IPS-18a (cell line): ENCODE results near the gene ZFP36L2.

Source experiments
- H3K27ac ChIP-seq: one replicate; pipeline ENCODE4 v1.5.1; 2013; ENCODE audit warnings: low read length
- H3K27me3 ChIP-seq: one replicate; pipeline ENCODE4 v1.6.1; 2013; ENCODE audit warnings: mild to moderate bottlenecking, low read length; ENCODE audit not compliant: control insufficient read depth, insufficient read depth
- H3K36me3 ChIP-seq: one replicate; pipeline ENCODE4 v1.6.1; 2013; ENCODE audit warnings: low read depth, low read length; ENCODE audit not compliant: control insufficient read depth
- H3K4me1 ChIP-seq: one replicate; pipeline ENCODE4 v1.6.1; 2013; ENCODE audit warnings: low read depth, low read length; ENCODE audit not compliant: control insufficient read depth
- H3K4me3 ChIP-seq: one replicate; pipeline ENCODE4 v1.5.1; 2013; ENCODE audit warnings: low read length
- H3K9ac ChIP-seq: one replicate; pipeline ENCODE4 v1.6.1; 2013; ENCODE audit warnings: mild to moderate bottlenecking, low read length, moderate library complexity
- H3K9me3 ChIP-seq: one replicate; pipeline ENCODE4 v1.6.1; 2013; ENCODE audit warnings: low read depth, low read length; ENCODE audit not compliant: control insufficient read depth

ZFP36L2 gene

DNA sequence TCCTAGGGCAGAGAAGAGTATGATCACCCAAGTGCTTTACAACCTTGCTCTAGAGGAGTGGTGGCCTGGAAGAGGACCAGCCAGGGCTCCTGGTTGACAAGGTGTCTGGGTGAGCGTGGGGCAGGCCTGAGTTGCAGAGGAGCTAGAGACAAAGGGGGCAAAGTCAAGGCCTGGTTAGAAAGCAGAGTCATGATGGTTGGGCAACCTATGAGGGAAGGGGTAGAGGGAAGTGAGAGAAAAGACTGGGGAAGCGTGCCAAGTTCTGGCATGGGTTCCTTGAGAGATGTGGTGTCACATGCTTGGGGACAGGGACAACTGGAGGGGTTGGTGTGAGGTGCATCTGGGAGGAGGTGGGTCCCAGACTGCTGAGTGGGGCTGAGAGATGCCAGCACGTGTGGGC lies 13.5 kb downstream of the ZFP36L2 start:
- Histone ChIP-seq H3K9ac (no peak overlapping the region), H3K4me1 (peaks cover 11% of the 10 kb centered on the region), H3K27me3 (no peaks in the 10 kb centered on the region), H3K4me3 (no peak overlapping the region), H3K27ac (no peak overlapping the region), H3K36me3 (no peaks in the 10 kb centered on the region), H3K9me3 (no peaks in the 10 kb centered on the region)

DNA sequence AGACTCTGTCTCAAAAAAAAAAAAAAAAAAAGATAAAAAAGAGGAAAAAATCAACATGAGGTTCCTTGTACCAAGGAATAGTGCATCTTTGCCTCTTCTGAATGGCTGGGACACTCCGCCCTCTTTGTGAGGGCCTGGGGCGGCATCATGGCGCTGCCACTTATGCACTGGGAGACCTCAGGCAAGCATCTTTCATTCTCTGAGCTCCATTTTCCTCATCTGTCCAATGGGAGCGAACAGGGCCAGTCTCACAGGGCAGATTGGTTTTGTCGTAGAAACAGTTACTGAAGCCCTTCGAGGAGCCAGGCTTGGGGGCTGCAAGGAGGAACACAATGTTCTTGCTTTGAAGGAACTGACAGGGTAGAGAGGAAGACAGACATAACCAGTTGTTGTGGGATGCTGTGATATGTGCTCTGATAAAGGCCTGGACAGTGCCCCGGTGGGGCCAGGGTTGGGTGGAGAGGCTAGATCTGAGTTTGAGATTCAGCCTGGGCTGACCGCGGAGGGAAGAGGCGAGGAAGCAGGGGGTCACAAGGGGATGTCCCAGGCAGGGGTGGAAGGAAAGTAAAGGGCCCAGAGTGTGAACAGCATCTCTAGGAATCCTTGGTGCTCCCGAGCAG lies 14.1 kb downstream of the ZFP36L2 start:
- no peaks in the 10 kb centered on the region for H3K27me3 ChIP-seq
- no peaks in the 10 kb centered on the region for H3K36me3 ChIP-seq
- H3K4me1 ChIP-seq = peaks cover 6% of the 10 kb centered on the region
- no peak overlapping the region for H3K27ac ChIP-seq
- no peak overlapping the region for H3K9ac ChIP-seq
- no peak overlapping the region for H3K4me3 ChIP-seq
- no peaks in the 10 kb centered on the region for H3K9me3 ChIP-seq

DNA sequence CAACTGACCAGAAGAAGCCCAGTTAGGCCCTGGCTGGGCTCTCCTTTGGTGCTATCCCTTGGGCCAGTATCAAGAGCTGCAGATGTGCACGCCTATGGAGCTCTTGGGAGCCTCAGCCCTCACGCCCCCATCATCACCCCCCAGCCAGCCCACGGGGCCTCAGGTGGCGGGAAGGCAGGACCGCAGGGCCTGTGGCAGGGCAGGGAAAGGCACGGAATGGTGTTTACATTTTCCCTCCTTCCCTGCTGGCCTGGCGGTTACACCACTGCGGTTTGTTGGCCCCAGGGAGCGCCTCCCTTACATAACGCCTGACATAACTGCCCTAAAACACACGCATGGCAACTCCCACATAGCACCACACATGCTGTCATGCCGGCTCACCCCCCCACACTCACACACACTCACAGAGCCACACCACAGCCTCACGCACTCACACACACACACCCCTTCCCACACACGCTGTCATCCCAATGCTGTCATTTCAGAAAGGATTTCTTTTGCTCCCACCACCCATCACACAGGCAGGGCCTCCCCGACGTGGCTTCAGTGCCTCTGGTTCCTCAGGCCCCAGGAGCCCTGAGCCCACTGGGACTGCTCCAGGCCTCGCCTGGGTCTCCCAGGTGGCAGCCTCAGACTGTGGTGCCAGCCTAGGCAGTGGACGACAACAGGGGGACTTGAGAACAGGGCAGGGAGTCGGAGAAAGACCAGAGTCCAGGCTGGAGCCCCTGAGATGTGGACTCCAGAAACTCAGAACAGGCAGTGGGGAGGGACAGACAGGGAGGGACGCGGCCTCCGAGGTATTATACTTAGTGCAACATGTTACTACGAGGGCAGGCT lies 15.7 kb downstream of the ZFP36L2 start:
- no peaks in the 10 kb centered on the region for H3K9me3 ChIP-seq
- H3K4me1 ChIP-seq = peaks cover under 1% of the 10 kb centered on the region
- H3K27ac ChIP-seq = no peak overlapping the region
- no peak overlapping the region for H3K9ac ChIP-seq
- H3K27me3 ChIP-seq = no peaks in the 10 kb centered on the region
- H3K4me3 ChIP-seq = no peak overlapping the region
- no peaks in the 10 kb centered on the region for H3K36me3 ChIP-seq

DNA sequence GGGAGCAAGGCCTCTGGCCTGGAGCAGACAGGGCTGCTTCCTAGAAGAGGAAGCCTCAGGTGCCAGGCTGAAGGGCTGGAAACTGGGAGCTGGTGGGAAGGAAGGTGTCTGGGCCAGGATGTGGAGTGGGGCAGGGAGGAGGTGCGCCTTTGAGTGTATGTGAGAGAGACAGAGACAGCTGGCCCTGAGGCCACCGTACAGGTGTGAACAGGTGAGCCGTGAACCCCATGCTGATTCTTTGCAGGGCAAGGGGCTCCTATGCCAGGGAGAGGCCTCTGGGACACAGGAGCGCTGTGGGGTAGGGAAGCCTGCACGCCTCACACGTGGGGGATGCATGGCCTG lies 16.3 kb downstream of the ZFP36L2 start:
- no peaks in the 10 kb centered on the region for H3K4me1 ChIP-seq
- no peak overlapping the region for H3K4me3 ChIP-seq
- H3K27ac ChIP-seq = no peak overlapping the region

DNA sequence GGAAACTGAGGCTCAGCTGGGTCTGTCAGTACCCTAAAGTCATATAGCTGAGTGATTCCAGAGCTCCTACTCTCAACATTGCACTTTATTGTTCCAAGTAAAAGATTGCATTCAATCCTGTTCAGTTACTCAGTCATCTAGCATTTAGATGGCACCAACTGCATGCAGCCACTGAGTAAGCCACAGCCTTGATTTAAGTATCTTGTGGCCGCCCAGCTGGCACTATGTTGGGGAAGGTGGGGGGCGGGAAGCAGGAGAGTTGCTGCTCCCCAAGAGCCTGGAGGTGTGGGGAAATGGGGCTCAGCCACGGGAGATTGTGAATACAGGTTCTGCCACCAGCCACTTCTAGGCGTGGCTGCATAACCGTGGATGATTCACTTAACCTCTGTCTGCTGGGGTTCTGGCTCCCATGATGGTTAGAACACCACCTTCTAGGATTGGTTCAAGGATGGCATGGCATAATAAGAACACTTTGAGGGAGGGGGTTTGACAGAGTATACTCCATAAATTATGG lies 17.1 kb downstream of the ZFP36L2 start:
- H3K9me3 ChIP-seq = no peaks in the 10 kb centered on the region
- H3K4me3 ChIP-seq = no peak overlapping the region
- no peak overlapping the region for H3K9ac ChIP-seq
- H3K27me3 ChIP-seq = no peaks in the 10 kb centered on the region
- H3K36me3 ChIP-seq = no peaks in the 10 kb centered on the region
- no peaks in the 10 kb centered on the region for H3K4me1 ChIP-seq
- no peak overlapping the region for H3K27ac ChIP-seq

More for the DNA sequence above, 16.3 kb downstream of the ZFP36L2 start:
- Histone ChIP-seq H3K9ac (no peak overlapping the region), H3K9me3 (no peaks in the 10 kb centered on the region), H3K27me3 (no peaks in the 10 kb centered on the region), H3K36me3 (no peaks in the 10 kb centered on the region)

DNA sequence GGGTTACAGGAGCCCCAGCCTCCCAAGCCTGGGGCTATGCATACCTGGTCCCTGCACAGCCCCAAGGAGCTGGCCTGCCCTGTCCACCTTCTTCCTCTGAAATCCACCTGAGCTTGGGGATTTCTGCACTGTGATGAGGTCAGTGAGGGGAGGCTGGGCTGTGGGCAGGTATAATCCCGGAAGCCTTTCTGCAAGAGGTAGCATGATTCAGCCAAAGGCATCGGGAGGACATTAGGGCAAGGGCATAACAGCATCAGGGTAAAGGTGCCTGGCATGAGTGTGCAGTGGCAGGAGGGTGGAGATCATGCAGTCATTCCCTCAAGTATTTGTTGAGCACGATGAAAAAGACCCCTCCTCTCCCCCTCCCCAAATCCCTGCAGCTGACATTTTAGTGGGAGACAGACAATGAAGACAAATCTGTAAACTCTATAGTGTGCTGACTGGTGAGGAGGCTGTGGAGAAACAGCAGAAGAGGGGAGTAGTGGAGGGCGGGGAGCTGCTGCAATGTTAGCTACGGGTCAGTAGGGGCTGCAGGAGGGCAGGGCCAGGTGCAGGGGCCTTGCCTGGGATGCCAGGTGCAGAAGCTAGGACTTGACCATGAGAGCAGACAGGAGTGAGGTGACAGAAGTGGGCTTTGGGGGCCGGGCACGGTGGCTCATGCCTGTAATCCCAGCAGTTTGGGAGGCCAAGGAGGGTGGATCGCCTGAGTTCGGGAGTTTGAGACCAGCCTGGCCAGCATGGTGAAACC lies 18.7 kb downstream of the ZFP36L2 start:
- Histone ChIP-seq H3K27ac (no peak overlapping the region), H3K9ac (no peak overlapping the region), H3K9me3 (no peaks in the 10 kb centered on the region), H3K36me3 (no peaks in the 10 kb centered on the region), H3K4me1 (no peaks in the 10 kb centered on the region), H3K27me3 (no peaks in the 10 kb centered on the region), H3K4me3 (no peak overlapping the region)

DNA sequence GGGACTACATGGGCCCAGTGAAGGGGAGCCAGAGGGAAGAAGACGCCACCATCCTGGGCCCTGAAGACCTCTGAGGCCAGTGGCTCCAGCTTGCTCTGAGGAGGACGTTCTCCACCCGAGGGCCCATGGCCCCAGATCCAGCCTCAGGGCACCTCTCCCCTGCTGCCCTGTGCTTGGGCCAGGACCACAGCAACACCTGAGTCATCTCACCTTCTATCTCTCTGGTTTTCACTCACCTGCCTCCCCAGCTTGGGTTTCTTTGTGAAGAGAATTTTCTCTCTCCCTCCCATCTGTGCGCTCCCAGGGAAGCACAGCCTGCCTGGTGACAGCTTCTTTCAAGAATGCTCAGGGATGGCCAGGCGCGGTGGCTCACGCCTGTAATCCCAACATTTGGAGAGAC lies 19.8 kb downstream of the ZFP36L2 start:
- no peak overlapping the region for H3K9ac ChIP-seq
- H3K27ac ChIP-seq = no peak overlapping the region
- H3K4me1 ChIP-seq = no peaks in the 10 kb centered on the region
- no peaks in the 10 kb centered on the region for H3K9me3 ChIP-seq
- no peak overlapping the region for H3K4me3 ChIP-seq
- H3K27me3 ChIP-seq = no peaks in the 10 kb centered on the region
- no peaks in the 10 kb centered on the region for H3K36me3 ChIP-seq

DNA sequence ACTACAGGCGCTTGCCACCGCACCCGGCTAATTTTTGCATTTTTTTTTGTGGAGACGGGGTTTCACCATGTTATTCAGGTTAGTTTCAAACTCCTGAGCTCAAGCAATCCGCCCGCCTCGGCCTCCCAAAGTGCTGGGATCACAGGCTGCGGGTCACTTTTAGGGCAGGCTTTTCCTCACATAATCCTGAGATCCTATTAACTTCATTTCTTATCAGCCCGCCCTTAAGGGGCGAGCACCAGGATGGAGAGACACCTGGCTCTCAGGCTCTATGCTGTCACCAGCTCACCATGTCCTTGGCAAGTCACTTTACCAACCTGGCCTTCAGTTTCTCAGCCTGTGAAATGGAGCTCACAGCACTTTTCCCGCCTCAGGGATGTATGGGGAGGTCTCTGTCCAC lies 23.0 kb downstream of the ZFP36L2 start:
- no peak overlapping the region for H3K27ac ChIP-seq
- no peaks in the 10 kb centered on the region for H3K27me3 ChIP-seq
- no peaks in the 10 kb centered on the region for H3K9me3 ChIP-seq
- H3K4me1 ChIP-seq = peaks cover 7% of the 10 kb centered on the region
- no peak overlapping the region for H3K9ac ChIP-seq
- H3K4me3 ChIP-seq = no peak overlapping the region
- H3K36me3 ChIP-seq = no peaks in the 10 kb centered on the region

DNA sequence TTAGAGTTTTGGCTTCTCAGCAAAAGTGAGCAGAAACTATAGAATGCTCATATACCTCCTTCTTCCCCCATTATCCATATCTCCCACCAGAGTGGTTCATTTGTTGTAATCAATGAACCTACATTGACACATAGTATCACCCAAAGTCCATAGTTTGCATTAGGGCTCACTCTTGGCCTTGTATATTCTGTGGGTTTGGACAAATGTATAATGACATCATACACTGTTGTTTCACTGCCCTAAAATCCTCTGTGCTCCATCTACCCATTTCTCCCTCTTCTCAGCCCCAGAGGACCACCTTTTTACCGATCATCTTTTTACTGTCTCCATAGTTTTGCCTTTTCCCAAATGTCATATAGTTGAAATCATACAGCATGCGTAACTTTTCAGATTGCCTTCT lies 24.1 kb downstream of the ZFP36L2 start:
- H3K4me1 ChIP-seq = peaks cover 7% of the 10 kb centered on the region
- H3K9ac ChIP-seq = no peak overlapping the region
- H3K27me3 ChIP-seq = no peaks in the 10 kb centered on the region
- no peak overlapping the region for H3K4me3 ChIP-seq
- no peaks in the 10 kb centered on the region for H3K9me3 ChIP-seq
- H3K36me3 ChIP-seq = no peaks in the 10 kb centered on the region
- H3K27ac ChIP-seq = no peak overlapping the region

DNA sequence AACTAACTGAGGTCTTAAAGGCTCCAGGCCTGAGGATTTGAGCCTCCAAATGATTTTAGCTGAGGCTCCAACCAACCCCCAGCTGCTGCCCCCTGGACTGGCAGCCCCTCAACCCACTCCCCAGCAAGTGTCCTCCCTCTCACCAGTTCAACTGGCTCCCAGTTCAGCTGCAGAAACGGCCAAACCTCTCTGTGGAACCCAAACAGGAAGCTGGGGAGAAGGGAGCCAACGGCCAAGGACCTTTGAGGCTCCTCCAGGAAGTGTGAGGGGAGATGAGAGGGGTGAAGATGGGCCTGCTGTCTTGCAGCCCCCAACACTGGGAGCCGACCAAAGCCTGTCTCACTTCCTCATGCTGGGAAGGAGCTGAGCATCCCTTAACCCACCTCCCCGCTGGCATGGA lies 24.9 kb downstream of the ZFP36L2 start:
- Histone ChIP-seq H3K36me3 (no peaks in the 10 kb centered on the region), H3K27me3 (no peaks in the 10 kb centered on the region), H3K9me3 (no peaks in the 10 kb centered on the region), H3K4me3 (no peak overlapping the region), H3K4me1 (peaks cover 7% of the 10 kb centered on the region), H3K27ac (no peak overlapping the region), H3K9ac (no peak overlapping the region)

DNA sequence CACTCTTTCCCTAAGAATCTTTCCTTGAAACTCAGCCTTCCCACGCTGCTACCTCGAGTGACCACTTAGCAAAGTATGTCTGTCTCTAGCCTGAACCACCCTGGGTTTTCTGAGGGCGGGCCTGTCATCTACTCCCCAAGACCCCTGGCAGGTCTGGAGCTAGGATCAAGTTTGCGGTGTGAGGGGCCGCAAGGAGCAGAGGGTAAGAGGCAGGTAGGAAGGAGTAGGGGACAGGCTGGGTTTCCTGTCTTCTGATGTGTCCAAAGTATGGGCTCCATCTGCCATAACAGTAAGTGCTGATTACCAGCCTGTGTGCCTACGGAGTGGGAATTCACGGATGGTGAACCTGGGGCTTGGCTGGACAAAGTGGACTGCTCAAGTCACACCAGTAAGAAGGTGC lies 25.4 kb downstream of the ZFP36L2 start:
- no peaks in the 10 kb centered on the region for H3K36me3 ChIP-seq
- H3K27ac ChIP-seq = no peak overlapping the region
- H3K9me3 ChIP-seq = no peaks in the 10 kb centered on the region
- peaks cover 7% of the 10 kb centered on the region for H3K4me1 ChIP-seq
- H3K4me3 ChIP-seq = no peak overlapping the region
- no peak overlapping the region for H3K9ac ChIP-seq
- no peaks in the 10 kb centered on the region for H3K27me3 ChIP-seq
